Aorta (tissue), 5 donors: ENCODE data around the gene TLE3. TPM values are rescaled to one million over a fixed set of nuclear protein-coding genes. Genes with fewer than 3 reads are reported as not detected.

Source experiments
- ATAC-seq: fragments of 200-7000 bp; cut with Tn5 transposase; one replicate; pipeline ENCODE4 v1.9.1; 2022; ENCODE audit warnings: moderate library complexity; ENCODE audit not compliant: low FRiP score
- DNase-seq, 2 donors: peaks; one replicate each; pipeline ENCODE4 v3.0.0-alpha.2; 2020
- H3K27ac ChIP-seq, 2 donors: one replicate each; pipeline ENCODE4 v1.5.1; 2013; ENCODE audit warnings: low read length in 2 of 2, mild to moderate bottlenecking in 2 of 2, moderate library complexity in 2 of 2, control low read depth in 1 of 2, inconsistent platforms in 1 of 2, low read depth in 1 of 2
- H3K27me3 ChIP-seq, 2 donors: one replicate each; pipeline ENCODE4 v1.6.1; 2013; ENCODE audit warnings: control low read depth in 1 of 2, low read length in 1 of 2, mild to moderate bottlenecking in 1 of 2, moderate library complexity in 1 of 2; ENCODE audit not compliant: insufficient read depth in 2 of 2, control insufficient read depth in 1 of 2
- H3K36me3 ChIP-seq, 2 donors: one replicate each; pipeline ENCODE4 v1.6.1; 2013; ENCODE audit warnings: control low read depth in 1 of 2, low read length in 1 of 2, mild to moderate bottlenecking in 1 of 2; ENCODE audit not compliant: insufficient read depth in 2 of 2, control insufficient read depth in 1 of 2
- H3K4me1 ChIP-seq, 2 donors: one replicate each; pipeline ENCODE4 v1.6.1; 2013; ENCODE audit warnings: low read length in 2 of 2, control low read depth in 1 of 2, mild to moderate bottlenecking in 1 of 2, moderate library complexity in 1 of 2; ENCODE audit not compliant: insufficient read depth in 2 of 2, control insufficient read depth in 1 of 2
- H3K4me3 ChIP-seq, 2 donors: one replicate each; pipeline ENCODE4 v1.5.1; 2013; ENCODE audit warnings: low read length in 2 of 2, control low read depth in 1 of 2, mild to moderate bottlenecking in 1 of 2
- H3K9me3 ChIP-seq: one replicate; pipeline ENCODE4 v1.6.1; 2013; ENCODE audit warnings: mild to moderate bottlenecking, low read length; ENCODE audit not compliant: control insufficient read depth
- WGBS, 2 donors: extraction: QIAGEN DNeasy Blood & Tissue Kit; methylation state at CpG; one replicate each; pipeline ENCODE4 v1.1.7; 2013; 5-methylcytosine and 5-hydroxymethylcytosine counted together
- intact Hi-C, 2 donors: fragments of 100-400 bp; cut with DNase I; formaldehyde crosslinking; loops; one replicate each; pipeline versions ENCODE4 v1.14.2 to v1.15.0; 2022
- polyA plus RNA-seq, 2 donors: library from polyadenylated mRNA; stranded (reverse); fragments of 200-250 nt; gene quantifications; one replicate each; pipeline ENCODE4 v1.2.3, GENCODE V29; 2013
- total RNA-seq, 2 donors: library from RNA; stranded (reverse); fragmentation: NEBNext Ultra II Directional; extraction: Animal tissue kit (Norgen Biotek cat#: 25700); gene quantifications; one replicate each; pipeline ENCODE4 v1.2.1, GENCODE V29; 2021
- donor health status: healthy with polysubstance abuse.
- donor health status: Bipolar disorder and iron deficiency.
- donor health status: DM: no; HTN: no; CAD: no.
- donor health status: DM: no; HTN: no; CAD: no.
- donor health status: DM: yes; HTN: yes; CAD: no.

Gene TLE3
- total and polyA plus RNA-seq, 4 donors = 8.3 to 89.9 (median 28.2) TPM

GRCh38 chr15:70039917-70040316 is 57.8 kb downstream of the TLE3 start:
- H3K4me3 ChIP-seq = no peak overlapping the region

GRCh38 chr15:70038730-70039392 is 58.9 kb downstream of the TLE3 start:
- Histone ChIP-seq H3K9me3 (no peaks in the 10 kb centered on the region), H3K4me3 (no peak overlapping the region), H3K27me3 (no peaks in the 10 kb centered on the region), H3K4me1 (no peaks in the 10 kb centered on the region), H3K27ac (no peak overlapping the region), H3K36me3 (no peaks in the 10 kb centered on the region)
- intact Hi-C loops = no loop called here
- 73 to 82% methylated on average over 4 of the region's 4 CpGs for WGBS, 2 donors
- DNase-seq (no peak), ATAC-seq (no peak)

More at GRCh38 chr15:70039917-70040316, 57.8 kb downstream of the TLE3 start:
- Histone ChIP-seq H3K4me1 (no peaks in the 10 kb centered on the region), H3K36me3 (no peaks in the 10 kb centered on the region), H3K9me3 (no peaks in the 10 kb centered on the region), H3K27ac (no peak overlapping the region), H3K27me3 (no peaks in the 10 kb centered on the region)
- DNase-seq (no peak), ATAC-seq (no peak)
- intact Hi-C loops = no loop called here
- WGBS, 2 donors = 88 to 93% methylated on average over 3 of the region's 3 CpGs

- Histone ChIP-seq H3K36me3 (no peaks in the 10 kb centered on the region), H3K27me3 (no peaks in the 10 kb centered on the region), H3K4me3 (no peak overlapping the region), H3K9me3 (no peaks in the 10 kb centered on the region), H3K4me1 (no peaks in the 10 kb centered on the region), H3K27ac (no peak overlapping the region)
- intact Hi-C loops = no loop called here
- WGBS, 2 donors = 97 to 99% methylated on average over 2 of the region's 2 CpGs
- DNase-seq (no peak), ATAC-seq (no peak)
Measured at GRCh38 chr15:70037292-70037640, 60.5 kb downstream of the TLE3 start.

- H3K36me3 ChIP-seq = no peaks in the 10 kb centered on the region
- H3K4me1 ChIP-seq = no peaks in the 10 kb centered on the region
- DNase-seq = no peak
- intact Hi-C loops = no loop called here
- H3K27me3 ChIP-seq = no peaks in the 10 kb centered on the region
- ATAC-seq = no peak
- H3K9me3 ChIP-seq = no peaks in the 10 kb centered on the region
- WGBS, 2 donors = 82 to 89% methylated on average over 5 of the region's 5 CpGs
- no peak overlapping the region for H3K4me3 ChIP-seq
- no peak overlapping the region for H3K27ac ChIP-seq
Measured at GRCh38 chr15:70036585-70037291, 61.0 kb downstream of the TLE3 start.

GRCh38 chr15:70035719-70036077 is 62.0 kb downstream of the TLE3 start:
- H3K27me3 ChIP-seq = no peaks in the 10 kb centered on the region
- ATAC-seq (no peak), DNase-seq (no peak)
- H3K4me3 ChIP-seq = no peak overlapping the region
- intact Hi-C loops = no loop called here
- H3K4me1 ChIP-seq = no peaks in the 10 kb centered on the region
- no peaks in the 10 kb centered on the region for H3K9me3 ChIP-seq
- WGBS, 2 donors = 85 to 87% methylated on average over 5 to 6 of the region's 6 CpGs
- no peaks in the 10 kb centered on the region for H3K36me3 ChIP-seq
- no peak overlapping the region for H3K27ac ChIP-seq

GRCh38 chr15:70035051-70035718 is 62.5 kb downstream of the TLE3 start:
- H3K9me3 ChIP-seq = no peaks in the 10 kb centered on the region
- DNase-seq (no peak), ATAC-seq (no peak)
- 92 to 93% methylated on average over 10 of the region's 10 CpGs for WGBS, 2 donors
- H3K27ac ChIP-seq = no peak overlapping the region
- H3K4me3 ChIP-seq = no peak overlapping the region
- no peaks in the 10 kb centered on the region for H3K27me3 ChIP-seq
- intact Hi-C loops = no loop called here
- H3K36me3 ChIP-seq = no peaks in the 10 kb centered on the region
- H3K4me1 ChIP-seq = no peaks in the 10 kb centered on the region

GRCh38 chr15:70034596-70034995 is 63.1 kb downstream of the TLE3 start:
- Histone ChIP-seq H3K27ac (no peak overlapping the region), H3K4me3 (no peak overlapping the region), H3K36me3 (no peaks in the 10 kb centered on the region), H3K4me1 (no peaks in the 10 kb centered on the region), H3K27me3 (no peaks in the 10 kb centered on the region), H3K9me3 (no peaks in the 10 kb centered on the region)
- intact Hi-C loops = no loop called here
- DNase-seq (no peak), ATAC-seq (no peak)
- WGBS, 2 donors = 97 to 98% methylated on average over 6 to 7 of the region's 7 CpGs

- ATAC-seq = no peak
- no peaks in the 10 kb centered on the region for H3K9me3 ChIP-seq
- intact Hi-C loops = no loop called here
- H3K4me1 ChIP-seq = no peaks in the 10 kb centered on the region
- no peaks in the 10 kb centered on the region for H3K27me3 ChIP-seq
- WGBS, 2 donors = 90 to 91% methylated on average over 4 of the region's 4 CpGs
- no peak overlapping the region for H3K27ac ChIP-seq
- DNase-seq = no peak
- no peaks in the 10 kb centered on the region for H3K36me3 ChIP-seq
- H3K4me3 ChIP-seq = no peak overlapping the region
Measured at GRCh38 chr15:70034141-70034540, 63.6 kb downstream of the TLE3 start.
